HEK293T (cell line): ENCODE measurements around the gene WDR5B.

Experiments used
- CTCF ChIA-PET: fragments of 350-600 bp; formaldehyde crosslinking; extraction: SDS; loops from one replicate; lab custom pipeline; 2021; ENCODE audit warnings: antibody characterized with exemption, inconsistent platforms; lab: Yijun Ruan, JAX
- POLR2A ChIA-PET: fragments of 350-600 bp; formaldehyde crosslinking; extraction: SDS; loops from one replicate; lab custom pipeline; 2020; ENCODE audit warnings: antibody characterized with exemption, inconsistent platforms; lab: Yijun Ruan, JAX
- DNase-seq: peaks from one replicate; pipeline ENCODE4 v3.0.0; 2012; ENCODE audit warnings: mixed read lengths; ENCODE audit errors: extremely low spot score
- ARNT ChIP-seq: fragments of 450-650 bp; IDR thresholded peaks from 2 replicates; pipeline ENCODE4 v1.6.1; 2017; ENCODE audit warnings: mild to moderate bottlenecking
- BHLHE40 ChIP-seq: fragments of 450-650 bp; IDR thresholded peaks from 2 replicates; pipeline ENCODE4 v1.6.1; 2016; ENCODE audit warnings: mild to moderate bottlenecking, moderate library complexity, borderline replicate concordance
- CTBP1 ChIP-seq: fragments of 450-650 bp; IDR thresholded peaks from 2 replicates; pipeline ENCODE4 v1.6.1; 2016; ENCODE audit warnings: borderline replicate concordance
- ELF4 ChIP-seq: fragments of 450-650 bp; IDR thresholded peaks from 2 replicates; pipeline ENCODE4 v1.6.1; 2017; ENCODE audit warnings: antibody characterized with exemption
- FOXA1 ChIP-seq: fragments of 450-650 bp; IDR thresholded peaks from 2 replicates; pipeline ENCODE4 v1.6.1; 2016; ENCODE audit warnings: mild to moderate bottlenecking
- FOXK2 ChIP-seq: fragments of 450-650 bp; IDR thresholded peaks from 2 replicates; pipeline ENCODE4 v1.6.1; 2016; ENCODE audit warnings: mild to moderate bottlenecking
- FOXM1 ChIP-seq: fragments of 450-650 bp; IDR thresholded peaks from 2 replicates; pipeline ENCODE4 v1.6.1; 2017; ENCODE audit warnings: mild to moderate bottlenecking, borderline replicate concordance
- HDGF ChIP-seq: fragments of 450-650 bp; IDR thresholded peaks from 2 replicates; pipeline ENCODE4 v1.6.1; 2017; ENCODE audit warnings: antibody characterized with exemption, borderline replicate concordance
- L3MBTL2 ChIP-seq: fragments of 450-650 bp; conservative IDR thresholded peaks from 2 replicates; pipeline ENCODE4 v1.6.1; 2016; ENCODE audit warnings: mild to moderate bottlenecking
- NFRKB ChIP-seq: fragments of 450-650 bp; IDR thresholded peaks from 2 replicates; pipeline ENCODE4 v1.6.1; 2016; ENCODE audit warnings: mild to moderate bottlenecking, moderate library complexity
- PKNOX1 ChIP-seq: fragments of 450-650 bp; IDR thresholded peaks from 2 replicates; pipeline ENCODE4 v1.6.1; 2016
- SP1 ChIP-seq: fragments of 450-650 bp; IDR thresholded peaks from 2 replicates; pipeline ENCODE4 v1.6.1; 2017
- SUZ12 ChIP-seq: fragments of 450-650 bp; IDR thresholded peaks from 2 replicates; pipeline ENCODE4 v1.6.1; 2016; ENCODE audit warnings: mild to moderate bottlenecking
- TARDBP ChIP-seq: fragments of 450-650 bp; IDR thresholded peaks from 2 replicates; pipeline ENCODE4 v1.6.1; 2016
- ZNF384 ChIP-seq: fragments of 450-650 bp; IDR thresholded peaks from 2 replicates; pipeline ENCODE4 v1.6.1; 2016

WDR5B gene

GRCh38 chr3:122414391-122414790 lies 1.5 kb downstream of the WDR5B start:
- TF ChIP-seq FOXK2 (no peak), BHLHE40 (no peak), FOXM1 (no peak), NFRKB (no peak), FOXA1 (no peak), PKNOX1 (no peak), CTBP1 (no peak)
- ChIA-PET POLR2A (interaction anchor here (2.7 kb wide), 1 partner anchor 31 kb away, joined by 34 read pairs; the partner anchor contains the start of genes FAM162A and MIX23), CTCF (no interaction called here)
- DNase-seq = no peak

DNA sequence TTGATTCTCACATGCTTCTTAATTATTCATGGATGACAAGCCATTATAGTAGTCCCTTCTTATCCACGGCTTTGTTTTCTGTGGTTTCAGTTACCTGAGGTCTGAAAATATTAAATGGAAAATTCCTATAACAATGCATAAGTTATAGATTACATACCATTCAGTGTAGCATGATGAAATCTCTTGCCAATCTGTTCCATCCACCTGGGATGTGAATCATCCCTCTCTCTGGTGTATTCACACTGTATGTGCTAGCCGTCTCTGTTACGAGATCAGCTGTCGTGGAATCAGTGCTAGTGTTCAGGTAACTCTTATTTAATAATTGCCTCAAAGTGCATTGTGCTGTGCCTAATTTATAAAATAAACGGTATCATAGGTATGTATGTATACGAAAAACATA lies 5.2 kb downstream of the WDR5B start:
- no peak for TF ChIP-seq PKNOX1
- no peak for TF ChIP-seq NFRKB
- no peak for TF ChIP-seq FOXM1
- CTCF ChIA-PET = no interaction called here
- POLR2A ChIA-PET = interaction anchor here (2.4 kb wide), 1 partner anchor 26 kb away, joined by 8 read pairs; the partner anchor contains the start of gene FAM162A
- DNase-seq = no peak

DNA sequence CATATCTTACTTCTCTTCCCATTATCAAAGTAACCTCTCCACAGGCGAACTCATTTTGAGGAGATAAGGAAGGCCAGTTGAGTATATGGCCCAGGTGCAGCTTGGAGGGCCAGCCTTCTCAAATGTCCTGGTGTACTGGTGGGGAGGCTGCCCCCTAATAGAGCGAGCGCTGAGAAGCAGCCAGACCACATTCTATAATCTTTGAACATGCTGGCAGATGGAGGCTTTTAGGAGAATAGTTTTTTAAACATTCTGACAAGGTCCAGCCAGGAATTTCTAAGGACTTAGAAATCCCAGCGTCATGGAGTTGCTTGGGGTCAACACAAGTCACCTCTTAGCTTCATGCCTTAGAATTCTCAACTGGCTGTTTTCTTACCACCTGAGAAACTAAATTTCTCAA lies 5.8 kb downstream of the WDR5B start:
- ChIA-PET POLR2A (interaction anchor here (2.4 kb wide), 1 partner anchor 26 kb away, joined by 8 read pairs; the partner anchor contains the start of gene FAM162A), CTCF (no interaction called here)
- TF ChIP-seq HDGF (no peak), L3MBTL2 (no peak), BHLHE40 (no peak), PKNOX1 (no peak), SUZ12 (no peak), ARNT (no peak), FOXA1 (no peak)

GRCh38 chr3:122409446-122409845 lies 6.4 kb downstream of the WDR5B start:
- POLR2A ChIA-PET = interaction anchor here (2.4 kb wide), 1 partner anchor 25 kb away, joined by 8 read pairs; the partner anchor contains the start of gene FAM162A
- TF ChIP-seq BHLHE40 (no peak), PKNOX1 (no peak), SP1 (no peak), FOXA1 (no peak), CTBP1 (no peak), ZNF384 (no peak)
- no peak for DNase-seq
- CTCF ChIA-PET = no interaction called here

More for the DNA sequence above, 5.8 kb downstream of the WDR5B start:
- DNase-seq = no peak

- no peak for DNase-seq
Measured at GRCh38 chr3:122407946-122408345, 7.9 kb downstream of the WDR5B start.

More at GRCh38 chr3:122407946-122408345, 7.9 kb downstream of the WDR5B start:
- CTCF ChIA-PET = interaction anchor here (0.5 to 1.1 kb wide), 3 partner anchors 15 to 18 kb away, joined by 3 to 4 read pairs (median 3); no protein-coding TSS in a partner anchor
- TF ChIP-seq SUZ12 = no peak
- TF ChIP-seq FOXM1 = no peak
- no peak for TF ChIP-seq CTBP1
- TF ChIP-seq BHLHE40 = no peak
- TF ChIP-seq HDGF = no peak
- no peak for TF ChIP-seq SP1
- TF ChIP-seq ELF4 = no peak
- no peak for TF ChIP-seq L3MBTL2
- no peak for TF ChIP-seq ZNF384
- no peak for TF ChIP-seq ARNT
- no peak for TF ChIP-seq FOXA1
- TF ChIP-seq PKNOX1 = no peak
- TF ChIP-seq NFRKB = no peak
- no peak for TF ChIP-seq TARDBP
- POLR2A ChIA-PET = interaction anchor here (1.2 to 2.7 kb wide), 2 partner anchors 8 to 25 kb away, joined by 6 to 11 read pairs; partner anchors contain the start of genes FAM162A, MIX23 and WDR5B
